GM18907 (cell line): ENCODE results near the gene RBM17.
"Not testable (repeated sequence)": the region's sequence is repeated elsewhere in the genome, so short reads cannot be mapped to it uniquely, and the experiment has no call there.

Experiments
- ATAC-seq: cut with Tn5 transposase; IDR thresholded peaks from one replicate; pipeline ENCODE4 v1.9.1; 2021; ENCODE audit warnings: mild to moderate bottlenecking, moderate library complexity; ENCODE audit not compliant: unreplicated experiment

RBM17 gene, protein sequence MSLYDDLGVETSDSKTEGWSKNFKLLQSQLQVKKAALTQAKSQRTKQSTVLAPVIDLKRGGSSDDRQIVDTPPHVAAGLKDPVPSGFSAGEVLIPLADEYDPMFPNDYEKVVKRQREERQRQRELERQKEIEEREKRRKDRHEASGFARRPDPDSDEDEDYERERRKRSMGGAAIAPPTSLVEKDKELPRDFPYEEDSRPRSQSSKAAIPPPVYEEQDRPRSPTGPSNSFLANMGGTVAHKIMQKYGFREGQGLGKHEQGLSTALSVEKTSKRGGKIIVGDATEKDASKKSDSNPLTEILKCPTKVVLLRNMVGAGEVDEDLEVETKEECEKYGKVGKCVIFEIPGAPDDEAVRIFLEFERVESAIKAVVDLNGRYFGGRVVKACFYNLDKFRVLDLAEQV

DNA sequence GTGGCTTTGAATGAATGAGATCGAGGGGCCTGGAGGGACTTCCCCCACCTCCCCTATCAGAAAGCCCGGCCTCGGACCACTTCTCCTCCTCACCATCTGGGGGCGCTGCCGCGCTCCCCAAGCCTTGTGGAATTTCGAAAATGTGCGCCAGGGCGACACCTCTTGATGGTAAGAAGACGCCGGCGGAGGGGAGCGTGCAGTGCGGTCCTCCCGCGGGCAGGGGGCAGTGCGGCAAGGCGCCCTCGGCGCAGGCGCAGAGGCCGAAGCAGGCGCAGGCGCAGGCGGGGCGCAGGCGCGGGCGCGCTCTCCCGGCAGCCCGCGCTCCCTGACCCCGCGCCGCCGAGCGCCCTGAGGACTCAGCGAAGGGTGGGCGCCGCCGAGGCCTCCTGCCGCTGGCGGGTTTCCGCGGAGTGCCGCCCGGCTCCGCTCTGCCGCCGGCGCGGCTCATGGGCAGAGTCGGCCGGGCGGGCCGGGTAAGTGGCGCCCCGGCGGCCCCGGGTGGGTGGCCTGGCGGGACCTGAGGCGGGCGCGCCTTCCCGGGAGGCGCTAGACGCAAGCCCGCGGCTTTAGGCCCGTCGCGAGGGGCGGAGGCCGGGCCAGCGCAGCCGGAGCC lies at the start of gene RBM17:
Gene RBM17, plus strand, starts transcription at position 314 of the 613 bp plus-strand sequence. CDS start 8,032 bp downstream, outside the sequence.
- peak; percentile 83 for ATAC-seq

DNA sequence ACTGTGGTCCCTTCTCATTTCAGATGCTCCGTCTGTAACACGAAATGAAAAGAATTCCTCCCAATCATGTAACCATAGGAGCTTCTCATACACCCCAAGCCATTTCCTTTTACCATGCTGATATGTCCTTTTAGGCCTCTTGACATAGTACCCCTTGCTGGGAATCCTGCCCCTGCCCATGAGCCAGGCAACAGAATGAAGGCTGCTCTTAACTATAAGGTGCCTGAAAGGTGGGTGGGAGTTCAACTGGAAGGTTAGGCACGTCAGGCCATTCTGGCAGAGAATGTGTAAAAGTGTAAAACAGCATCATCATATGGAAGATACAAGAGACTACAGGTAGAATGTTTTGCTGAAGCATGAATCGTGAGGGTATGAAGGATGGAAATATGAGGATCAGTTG lies 49.1 kb upstream of the RBM17 start:
- no peak for ATAC-seq

DNA sequence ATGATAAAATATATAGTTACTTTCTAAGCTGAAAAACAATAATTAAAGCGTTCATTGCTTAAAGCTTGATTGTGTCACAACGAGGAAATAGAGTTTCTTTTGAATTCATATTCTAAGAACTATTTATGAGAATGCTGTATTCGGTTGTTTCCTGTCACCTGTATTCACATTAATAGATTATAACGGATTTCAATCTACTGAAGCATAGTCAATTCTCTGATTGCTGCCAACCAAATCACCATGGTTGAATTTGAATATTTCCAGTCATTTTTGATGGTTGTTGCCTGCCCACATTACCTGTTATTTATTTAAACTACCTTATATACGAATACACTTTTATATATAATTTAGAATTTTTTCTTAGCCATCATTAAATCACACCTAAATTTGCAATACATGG lies 48.6 kb upstream of the RBM17 start:
- ATAC-seq, result no peak

DNA sequence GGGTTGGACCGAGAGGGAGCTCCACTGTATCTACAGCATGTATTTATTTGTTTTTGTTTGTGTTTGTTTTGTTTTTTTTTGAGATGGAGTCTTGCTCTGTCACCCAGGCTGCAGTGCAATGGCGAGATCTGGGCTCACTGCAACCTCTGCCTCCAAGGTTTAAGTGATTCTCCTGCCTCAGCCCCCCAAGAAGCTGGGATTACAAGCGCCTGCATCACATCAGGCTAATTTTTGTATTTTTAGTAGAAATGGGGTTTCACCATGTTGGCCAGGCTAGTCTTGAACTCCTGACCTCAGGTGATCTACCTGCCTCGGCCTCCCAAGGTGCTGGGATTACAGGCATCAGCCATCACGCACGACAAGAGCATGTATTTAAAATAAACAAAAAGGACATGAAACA lies 45.5 kb upstream of the RBM17 start:
- not testable (repeated sequence) for ATAC-seq

DNA sequence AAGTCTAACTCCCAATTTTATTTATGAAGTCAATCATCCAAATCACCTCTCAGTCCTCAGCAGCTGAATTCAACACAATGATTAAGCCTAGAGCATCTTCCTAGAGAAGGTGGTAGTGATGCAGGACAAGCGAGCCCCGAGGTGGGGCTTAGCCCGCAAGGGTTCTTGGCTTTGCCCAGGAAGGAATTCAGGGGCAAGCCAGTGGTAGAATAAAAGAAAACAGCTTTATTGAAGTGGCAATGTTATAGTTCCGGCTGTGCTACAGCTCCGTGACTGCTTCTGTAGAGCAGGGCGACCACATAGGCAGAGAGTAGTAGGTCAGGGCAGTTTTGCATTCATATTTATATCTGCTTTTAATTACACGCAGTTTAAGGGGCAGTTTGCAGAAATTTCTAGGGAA lies 44.8 kb upstream of the RBM17 start:
- ATAC-seq, result no peak

DNA sequence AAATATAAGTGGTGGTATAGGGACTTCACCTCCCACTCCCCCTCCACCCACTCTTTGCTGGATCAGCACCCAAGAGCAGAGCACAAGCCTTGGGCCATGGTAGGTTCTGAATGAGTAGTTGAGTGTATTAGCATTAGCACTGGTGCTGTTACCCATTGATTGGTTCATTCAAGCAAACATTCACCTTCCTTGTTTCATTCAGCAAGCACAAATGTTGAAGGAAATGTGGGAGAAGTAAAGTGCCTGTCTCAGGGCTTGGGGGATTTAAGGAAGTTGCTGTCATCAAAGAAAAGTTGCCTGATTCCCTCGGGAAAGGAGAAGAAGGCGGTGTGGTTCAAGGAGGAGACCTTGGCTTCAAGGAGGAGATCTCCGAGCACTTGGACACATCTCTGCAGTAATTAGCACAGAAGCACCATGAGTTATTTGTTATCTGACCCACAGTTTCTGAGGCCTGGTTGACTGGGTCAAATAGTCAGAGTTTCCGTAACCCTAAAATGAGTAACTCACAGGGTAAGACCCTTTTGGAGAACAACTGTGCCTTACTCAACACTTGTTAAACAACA lies 44.0 kb upstream of the RBM17 start:
- ATAC-seq, result peak; percentile 53

DNA sequence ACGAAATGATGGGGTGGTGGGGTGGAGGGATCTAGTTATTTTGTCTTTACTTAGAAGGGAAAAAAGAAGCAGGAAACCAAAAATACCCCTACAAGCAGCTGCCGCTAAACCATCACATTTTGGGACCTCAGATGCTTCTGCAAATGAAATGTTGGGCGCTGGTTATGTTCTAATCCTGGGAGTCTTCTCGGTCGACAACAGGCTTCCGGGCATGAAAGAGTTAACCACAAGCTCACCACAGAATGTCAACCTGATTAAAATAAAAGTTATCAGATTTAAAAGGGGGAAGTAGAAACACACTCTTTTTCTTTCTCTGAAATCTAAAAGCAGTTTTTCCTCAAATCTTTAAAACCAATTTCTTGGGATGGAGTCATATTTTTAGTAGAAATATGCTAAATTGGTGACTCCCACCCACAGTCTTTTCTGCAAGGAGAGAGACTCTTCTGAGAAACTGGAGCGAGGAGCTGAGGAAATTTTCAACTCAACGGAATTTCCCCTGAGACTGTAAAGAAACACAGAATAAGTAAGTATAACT lies 43.5 kb upstream of the RBM17 start:
- ATAC-seq, result peak; percentile 29

DNA sequence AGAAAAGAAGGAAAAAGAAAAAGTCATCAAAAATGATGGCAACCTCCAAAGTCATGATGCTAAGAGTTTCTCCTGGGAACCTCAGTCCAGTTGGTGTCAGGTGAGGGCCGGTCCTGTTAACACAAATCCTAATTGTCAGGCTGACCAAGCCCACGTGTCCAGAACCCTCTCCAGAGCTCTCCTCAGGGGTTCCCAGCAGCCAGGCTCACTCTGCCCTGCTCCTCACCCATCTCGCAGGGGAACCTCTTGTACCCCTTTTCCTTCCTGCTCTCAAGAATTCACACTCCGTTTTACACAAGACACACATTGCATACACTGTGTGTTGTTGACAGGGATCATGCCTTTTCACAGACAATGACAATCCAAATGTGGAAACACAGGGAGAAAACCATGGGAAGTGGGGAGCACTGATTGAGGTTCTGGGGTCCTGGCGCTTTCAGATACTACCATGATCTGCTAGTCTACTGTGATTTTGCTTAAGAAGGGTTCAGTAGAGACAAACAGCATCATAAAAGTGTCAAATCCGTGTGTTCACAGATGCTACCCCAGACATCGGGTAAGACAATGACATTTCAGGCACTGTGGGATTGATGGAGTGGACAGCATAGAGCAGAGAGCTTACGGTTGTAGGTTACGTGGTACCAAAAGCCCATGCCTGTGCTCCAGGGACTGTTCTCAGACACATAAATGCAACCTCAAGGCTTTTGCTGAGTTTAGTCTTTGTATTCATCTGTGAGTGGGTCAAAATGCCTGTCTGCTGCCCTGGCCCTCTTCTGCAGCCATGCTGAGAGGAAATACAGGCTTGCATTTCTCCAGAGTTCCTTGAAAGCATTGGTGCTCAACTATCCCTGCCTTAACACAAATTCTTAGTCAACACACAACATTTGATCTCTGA lies 42.7 kb upstream of the RBM17 start:
- no peak for ATAC-seq

DNA sequence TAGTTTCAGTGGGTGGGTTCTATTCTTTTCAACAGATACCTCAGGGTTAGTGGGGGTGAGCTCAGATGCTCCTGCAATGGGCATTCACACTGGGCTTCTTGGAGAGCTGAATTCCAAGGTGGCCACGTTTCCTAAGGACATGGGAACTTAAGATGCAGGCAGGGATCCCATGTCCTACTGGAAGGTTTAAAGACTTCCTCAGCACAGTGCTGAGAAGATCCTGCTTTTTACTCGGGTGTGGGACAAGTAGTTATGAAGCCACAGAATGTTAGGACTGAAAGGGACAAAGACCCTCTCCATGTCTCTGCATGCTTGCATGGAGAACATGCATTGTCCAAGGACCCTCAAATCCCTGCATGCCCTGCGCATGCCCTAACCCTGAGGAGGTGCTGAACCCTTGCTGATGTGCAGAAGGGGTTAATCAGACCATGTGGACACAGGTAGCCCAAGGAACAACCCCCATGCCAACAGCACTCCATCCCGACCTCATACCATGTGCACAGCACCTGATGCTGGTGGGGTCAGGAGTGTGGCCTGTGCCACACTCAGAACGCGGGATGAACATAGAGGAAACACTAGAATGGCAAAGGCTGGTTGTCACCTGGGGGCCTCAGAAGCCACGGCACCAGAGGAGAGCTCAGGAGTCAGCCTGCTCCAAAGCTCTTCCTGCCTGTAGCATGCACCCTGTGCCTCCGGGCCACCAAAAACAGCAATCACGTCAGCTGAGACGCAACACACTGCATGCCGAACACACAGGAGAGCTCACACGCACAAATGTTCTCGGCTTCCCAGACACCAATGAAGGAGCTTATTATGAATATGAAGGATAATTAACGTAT lies 41.8 kb upstream of the RBM17 start:
- no peak for ATAC-seq

DNA sequence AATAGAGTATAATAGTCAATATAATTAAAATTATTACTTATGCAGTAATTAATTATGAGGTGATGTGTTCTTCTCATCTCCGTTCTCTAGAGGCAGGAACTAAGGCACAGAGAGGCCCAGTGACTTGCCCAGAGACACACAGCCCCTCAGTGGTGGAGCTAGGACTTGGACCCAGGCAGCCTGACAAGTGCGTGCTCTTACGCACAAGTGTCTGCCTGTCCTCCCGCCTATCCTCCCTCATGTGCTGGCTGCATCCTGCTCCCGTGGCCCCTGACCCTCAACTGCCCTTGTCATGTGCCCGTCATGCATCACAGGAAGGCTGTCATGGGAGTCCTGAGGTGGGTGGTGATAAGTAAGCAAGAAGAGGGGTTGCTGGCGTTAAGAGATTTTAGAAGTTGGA lies 41.0 kb upstream of the RBM17 start:
- ATAC-seq, result no peak

DNA sequence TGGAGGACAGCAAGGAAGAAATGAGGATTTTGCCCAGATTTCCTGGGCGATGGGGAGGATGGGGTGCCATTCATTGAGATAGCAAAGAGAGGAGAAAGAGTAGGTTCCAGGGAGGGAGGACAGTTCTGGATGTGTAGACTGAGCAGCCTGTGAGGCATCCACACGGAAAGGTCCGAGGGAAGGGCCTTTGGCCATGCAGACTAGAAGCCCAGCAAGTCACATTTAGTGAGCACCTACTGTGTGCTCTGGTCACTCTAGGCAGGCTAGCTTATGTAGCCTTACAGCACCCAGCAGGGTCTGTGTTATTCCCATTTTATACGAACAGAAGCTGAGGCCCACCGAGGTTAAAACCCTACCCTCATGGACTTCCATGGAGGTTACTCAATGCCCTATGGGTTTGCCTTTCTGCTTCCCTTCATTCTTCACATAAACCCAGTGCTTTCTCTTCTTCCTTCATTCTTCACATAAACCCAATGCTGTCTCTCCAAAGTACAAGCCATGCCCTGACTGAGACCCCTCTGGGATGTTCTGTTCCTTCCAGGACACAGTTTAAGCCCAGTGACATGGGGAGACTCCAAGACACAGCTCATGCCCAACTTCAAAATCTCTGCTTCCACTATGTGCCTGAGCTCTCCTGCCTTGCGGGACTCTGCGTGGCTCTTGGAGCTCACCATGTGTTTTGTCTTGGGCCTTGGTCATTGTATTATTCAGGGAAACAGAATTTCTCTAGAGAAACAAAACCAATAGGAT lies 40.4 kb upstream of the RBM17 start:
- no peak for ATAC-seq

DNA sequence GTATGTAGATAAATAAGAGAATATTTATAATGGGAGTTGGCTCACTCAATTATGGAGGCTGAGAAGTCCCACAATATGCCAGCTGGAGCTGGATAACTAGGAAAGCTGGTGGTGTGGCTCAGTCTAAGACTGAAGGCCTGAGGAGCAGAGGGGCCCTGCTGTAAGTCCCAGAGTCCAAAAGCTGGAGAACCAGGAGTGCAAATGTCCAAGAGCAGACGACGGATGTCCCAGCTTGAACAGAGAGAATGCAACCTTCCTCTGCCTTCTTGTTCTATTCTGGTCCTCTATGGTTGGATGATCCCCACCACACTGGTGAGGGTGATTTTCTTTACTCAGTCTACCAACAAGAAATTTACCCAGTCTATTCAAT lies 39.8 kb upstream of the RBM17 start:
- ATAC-seq, result no peak

DNA sequence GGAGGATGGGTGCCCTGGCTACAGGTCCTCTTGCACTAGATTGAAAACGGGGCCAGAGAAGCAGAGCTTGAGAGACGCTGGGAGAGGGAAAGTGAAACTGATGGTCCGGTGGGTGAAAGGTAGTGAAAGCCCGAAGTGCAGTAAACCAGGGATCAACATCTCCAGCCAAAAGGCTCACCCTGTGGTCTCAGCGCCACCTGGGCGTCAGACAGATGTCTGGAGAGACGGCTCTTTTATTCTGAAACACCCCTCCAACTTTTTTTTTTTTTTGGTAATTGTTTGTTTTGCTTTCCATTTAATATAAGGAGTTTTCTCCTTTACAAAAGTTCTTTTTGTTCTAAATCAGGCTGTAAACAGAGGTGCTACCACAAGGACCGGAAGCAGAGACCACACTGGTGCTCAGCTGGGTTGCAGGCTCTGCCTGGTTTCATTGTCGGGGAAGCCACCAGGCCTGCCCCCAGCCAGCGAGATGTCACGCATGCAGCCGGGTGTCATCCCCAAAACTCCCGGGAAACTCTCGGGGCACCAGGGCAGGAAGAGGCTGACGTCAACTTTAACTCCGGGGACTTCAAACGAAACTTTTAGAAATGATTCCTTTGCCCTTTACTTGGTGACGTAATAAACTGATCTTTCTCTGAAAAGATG lies 37.9 kb upstream of the RBM17 start:
- ATAC-seq, result peak; percentile 72

DNA sequence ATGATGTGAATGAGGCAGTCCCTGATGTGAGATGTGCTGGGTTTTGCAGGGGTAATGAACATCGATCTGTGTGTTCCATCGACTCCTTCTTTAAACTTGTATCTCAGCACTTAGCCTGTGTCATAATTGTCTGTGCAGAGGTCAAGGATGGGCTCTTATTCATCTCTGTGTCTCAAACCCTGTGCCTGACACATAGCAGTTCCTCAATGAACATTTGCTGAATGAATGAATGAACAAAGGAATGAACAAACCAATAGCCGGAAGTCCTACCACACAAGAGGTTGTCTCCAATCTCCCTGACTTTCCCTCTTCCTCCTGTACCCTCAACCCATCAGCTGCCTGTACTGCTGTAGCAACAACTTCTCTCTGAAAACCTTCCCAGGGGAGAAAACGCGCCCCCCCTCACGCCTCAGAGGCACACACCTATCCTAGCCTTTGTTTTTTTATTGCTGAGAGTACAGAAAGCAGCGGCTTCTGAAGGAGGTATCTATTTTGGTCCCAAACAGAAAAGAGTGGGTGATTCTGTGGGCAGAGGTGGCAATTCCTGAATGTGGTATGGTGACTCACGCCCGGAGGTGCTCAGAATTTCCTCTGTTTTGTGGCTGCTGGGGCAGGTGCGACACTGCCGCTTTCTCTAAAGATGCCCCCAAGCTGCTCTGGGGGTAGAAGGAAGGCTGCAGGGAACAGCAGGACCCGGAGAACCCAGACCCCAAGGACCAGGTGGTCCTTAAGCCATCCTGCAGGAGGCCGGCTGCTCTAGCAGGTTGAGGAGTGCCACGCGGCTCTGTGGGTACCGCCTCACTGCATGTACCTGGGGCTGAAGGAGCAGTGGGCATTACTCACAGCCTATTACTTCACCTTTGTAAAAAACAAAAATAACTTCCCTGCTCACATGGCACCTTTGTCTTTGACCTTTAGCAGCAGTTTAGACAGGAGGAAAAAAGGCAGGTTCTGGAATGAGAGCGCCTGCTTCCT lies 36.3 kb upstream of the RBM17 start:
- peak; percentile 34 for ATAC-seq

DNA sequence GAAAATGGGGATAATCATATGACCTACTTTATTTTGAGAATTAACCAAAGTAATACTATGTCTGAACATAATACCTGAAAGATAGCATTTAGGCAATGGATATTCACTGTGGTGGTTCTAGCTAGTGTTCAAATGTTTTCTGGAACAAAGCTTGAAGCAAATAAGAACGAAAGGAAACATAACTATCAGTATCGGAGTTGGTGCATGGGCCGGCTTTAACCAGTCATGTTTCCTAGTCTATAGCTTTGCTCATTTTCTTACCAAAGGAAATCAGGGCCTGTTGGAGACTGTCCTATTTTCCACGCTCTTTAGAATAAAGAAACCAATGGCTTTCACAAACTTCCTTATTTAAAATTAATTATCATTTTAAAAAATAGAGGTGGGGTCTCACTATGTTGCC lies 35.5 kb upstream of the RBM17 start:
- ATAC-seq, result no peak

DNA sequence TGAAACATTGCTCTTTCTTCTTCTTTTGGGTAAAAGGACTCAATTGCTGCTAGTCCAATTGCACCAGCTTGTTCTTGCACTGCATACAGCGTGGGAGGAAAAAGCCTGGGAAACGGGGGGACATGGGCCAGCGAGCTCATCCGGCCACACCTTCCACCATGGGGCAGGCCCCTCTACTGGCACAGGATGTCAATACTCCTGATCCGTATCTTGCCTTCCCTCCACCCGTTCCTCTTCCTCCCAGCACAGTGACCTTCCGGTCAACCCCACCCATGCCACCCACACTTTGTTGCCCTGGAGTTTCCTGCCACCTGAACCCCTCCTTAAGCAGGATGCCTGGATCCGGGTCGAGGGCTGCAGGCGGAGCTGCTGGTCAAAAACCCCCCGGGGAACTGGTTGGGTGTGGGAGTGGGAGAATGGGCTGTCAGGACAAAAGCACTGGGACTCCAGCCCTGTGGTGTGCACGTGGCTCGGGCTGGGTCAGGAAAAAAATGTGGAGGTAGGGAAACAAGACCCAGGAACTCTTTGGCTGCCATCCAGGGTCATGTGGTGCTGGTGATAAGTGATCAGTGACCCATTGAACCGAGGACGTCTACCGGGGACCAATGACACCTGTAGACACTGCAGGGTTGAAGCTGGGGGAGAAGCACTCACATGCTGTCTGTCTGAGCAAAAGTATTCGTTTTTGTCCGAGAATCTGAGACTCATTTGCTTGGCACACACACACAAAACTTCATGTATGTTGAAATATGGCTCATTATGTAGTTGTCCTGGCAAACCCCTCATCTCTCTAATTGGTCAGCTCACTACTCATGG lies 34.8 kb upstream of the RBM17 start:
- no peak for ATAC-seq

DNA sequence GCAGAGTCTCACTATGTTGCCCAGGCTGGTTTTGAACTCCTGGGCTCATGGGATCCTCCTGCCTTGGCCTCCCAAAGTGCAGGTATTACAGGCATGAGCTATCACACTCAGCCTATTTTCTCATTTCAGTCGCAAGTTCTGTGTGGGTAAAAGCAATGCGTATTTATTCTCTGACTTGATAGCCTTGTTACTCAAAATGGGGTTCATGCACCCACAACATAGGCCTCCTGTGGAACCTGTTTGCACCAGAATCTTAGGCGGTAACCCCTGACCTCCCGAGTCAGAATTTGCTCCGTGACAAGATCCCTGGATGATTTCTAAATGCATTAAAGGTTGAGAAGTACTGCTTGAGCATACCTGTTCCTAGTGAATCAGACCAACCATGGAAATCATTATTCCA lies 34.0 kb upstream of the RBM17 start:
- ATAC-seq, result no peak
